Measurements from ENCODE around the gene RERG.
"Not testable (repeated sequence)": the region's sequence is repeated elsewhere in the genome, so short reads cannot be mapped to it uniquely, and the experiment has no call there.

RERG gene

DNA sequence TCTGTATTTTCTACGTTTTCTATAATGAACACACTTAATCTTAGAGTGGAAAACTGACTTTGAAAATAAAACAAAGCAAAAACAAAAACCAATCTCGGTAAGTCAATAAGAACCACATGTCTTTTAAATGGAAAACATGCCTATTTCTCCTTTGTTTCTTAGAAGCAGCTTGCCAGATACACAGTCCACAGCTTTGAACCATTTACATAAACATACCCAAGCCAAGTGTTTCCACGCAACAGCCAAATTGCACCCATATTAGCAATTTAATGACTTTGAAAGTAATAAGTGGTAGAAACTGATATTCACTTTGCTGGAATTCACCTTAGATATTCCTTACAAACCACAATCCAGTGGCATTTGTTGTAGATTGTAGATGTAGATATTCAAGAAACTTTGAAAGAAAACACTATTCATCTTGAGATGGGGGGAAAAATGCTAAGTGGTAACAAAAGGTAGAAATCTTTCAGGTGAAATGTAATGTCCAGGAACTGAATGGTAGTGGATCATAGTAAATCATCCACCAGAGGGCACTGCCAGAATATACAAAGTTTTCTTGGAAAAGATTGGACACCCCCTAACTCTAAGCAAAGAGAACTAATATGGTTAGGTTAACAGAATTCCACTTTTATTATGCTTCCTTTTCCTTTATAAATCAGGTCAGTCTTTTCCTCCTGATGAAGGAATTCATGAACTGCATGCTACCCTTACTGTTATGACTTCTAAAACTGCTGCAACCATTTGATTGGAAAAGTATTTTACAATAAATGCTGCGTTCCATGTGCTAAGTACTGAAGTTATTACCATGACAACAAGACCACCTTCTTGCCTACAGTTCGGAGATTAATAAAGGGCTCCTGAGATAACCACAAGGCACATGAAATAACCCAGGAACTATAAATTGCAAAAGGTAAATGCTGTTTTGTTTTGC is 69.8 kb downstream of the RERG start:
- no peak for DNase-seq (ENCODE audit: low read depth in 2 of 2, low spot score in 1 of 2)

DNA sequence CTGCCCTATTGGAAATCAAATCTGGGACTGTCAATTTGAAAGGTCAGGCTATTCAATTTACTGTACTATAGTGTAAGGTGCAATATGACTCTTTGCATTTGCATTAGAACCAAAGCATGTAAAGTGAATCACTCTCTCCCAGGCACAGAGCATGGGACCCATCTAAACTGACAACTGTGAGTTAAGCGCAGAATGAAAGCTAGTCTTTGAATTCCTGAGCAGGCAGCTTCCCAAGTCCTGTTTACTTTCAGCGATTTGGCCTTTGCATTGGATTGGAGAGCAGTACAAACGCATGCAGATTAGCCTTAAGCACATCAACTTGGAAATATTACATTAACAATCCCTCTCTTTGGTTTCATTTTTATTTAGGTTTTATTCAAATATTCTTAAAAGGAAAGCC is 74.6 kb downstream of the RERG start:
- DNase-seq (ENCODE audit: low read depth in 2 of 2, low spot score in 1 of 2): no peak

DNA sequence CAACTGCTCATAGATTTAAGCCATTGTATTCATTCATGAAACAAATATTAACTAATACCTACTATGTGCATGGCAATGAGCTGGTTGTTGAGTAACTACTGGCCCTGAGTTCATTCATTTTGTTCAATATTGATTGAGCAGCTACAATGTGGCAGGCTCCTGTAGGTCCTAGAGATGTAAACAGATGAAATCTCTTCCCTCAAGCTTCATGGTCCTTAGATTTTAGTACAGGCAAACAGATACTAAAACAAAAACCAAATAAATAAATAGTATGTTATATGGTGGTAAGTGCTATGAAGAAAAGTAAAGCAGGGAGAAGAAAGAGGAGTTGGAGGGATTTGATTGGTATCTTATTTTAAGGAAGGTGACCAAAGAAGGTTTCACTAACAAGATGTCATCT is 77.8 kb downstream of the RERG start:
- no peak for DNase-seq (ENCODE audit: low read depth in 2 of 2, low spot score in 1 of 2)

GRCh38 chr12:15142711-15143110 is 78.5 kb downstream of the RERG start:
- no peak for DNase-seq (ENCODE audit: low read depth in 2 of 2, low spot score in 1 of 2)

- DNase-seq (ENCODE audit: low read depth in 2 of 2, low spot score in 1 of 2): no peak
Observed at GRCh38 chr12:15131431-15131830, 89.8 kb downstream of the RERG start.

DNA sequence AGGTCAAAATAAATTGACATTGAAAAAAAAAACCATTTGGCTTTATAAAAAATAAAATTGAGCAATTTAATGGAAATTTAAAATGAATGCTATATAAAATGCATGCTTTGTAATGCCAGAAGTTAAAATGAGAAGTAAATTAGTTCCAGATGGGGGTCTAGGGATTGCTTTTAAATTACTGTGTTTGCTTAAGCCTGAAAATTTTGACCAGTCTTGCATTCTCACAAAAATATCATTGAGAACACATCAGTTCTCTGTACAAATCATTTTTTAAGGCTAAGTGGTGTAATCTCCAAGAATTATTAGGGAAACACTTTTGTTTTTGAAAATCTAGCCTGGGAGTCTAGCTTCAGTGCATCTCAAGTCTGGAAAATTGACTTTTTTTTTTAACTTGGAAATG is 90.7 kb downstream of the RERG start:
- no peak for DNase-seq (ENCODE audit: low read depth in 2 of 2, low spot score in 1 of 2)

GRCh38 chr12:15123401-15123800 is 97.8 kb downstream of the RERG start:
- DNase-seq (ENCODE audit: low read depth in 2 of 2, low spot score in 1 of 2): no peak

- DNase-seq (ENCODE audit: low read depth in 2 of 2, low spot score in 1 of 2): no peak
Observed at GRCh38 chr12:15122344-15122743, 98.9 kb downstream of the RERG start.

DNA sequence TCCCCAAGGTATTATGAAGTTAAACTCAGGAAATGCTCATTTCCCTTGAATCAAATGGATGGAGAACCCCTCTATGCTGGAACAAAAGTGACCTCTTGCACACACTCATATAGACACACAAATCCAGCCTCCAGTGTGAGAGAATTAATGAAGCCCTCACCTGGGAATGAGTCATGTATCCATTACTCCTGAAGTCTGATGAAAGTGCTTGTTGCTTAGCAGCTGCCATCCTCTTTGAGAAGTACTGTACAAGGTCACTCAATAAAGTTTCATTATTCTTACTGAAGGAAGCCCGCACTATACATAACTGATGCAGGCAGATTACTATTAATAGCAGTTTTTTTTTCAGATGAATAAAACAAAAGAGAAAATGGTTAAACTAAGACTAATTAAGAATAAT is 102.3 kb downstream of the RERG start:
- no peak for DNase-seq (ENCODE audit: low read depth in 2 of 2, low spot score in 1 of 2)

DNA sequence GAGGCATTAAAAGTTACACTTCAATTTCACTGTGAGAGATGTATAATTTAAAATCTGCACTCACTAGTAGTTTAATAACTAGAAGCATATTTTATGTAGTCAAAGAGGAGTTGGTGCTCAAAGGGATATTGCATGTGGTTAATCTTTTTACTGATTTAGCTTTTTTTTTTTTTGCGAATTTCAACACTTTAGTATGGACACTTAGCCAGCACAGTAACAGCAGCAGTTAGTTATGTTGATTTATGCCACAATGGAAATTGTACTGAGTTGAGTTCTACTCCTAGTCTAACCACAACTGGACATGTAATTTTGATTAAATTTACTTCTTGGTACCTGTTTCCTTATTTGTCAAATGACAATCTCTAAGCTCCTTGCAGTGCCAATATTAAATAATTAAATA is 104.2 kb downstream of the RERG start:
- no peak for DNase-seq (ENCODE audit: low read depth in 2 of 2, low spot score in 1 of 2)

DNA sequence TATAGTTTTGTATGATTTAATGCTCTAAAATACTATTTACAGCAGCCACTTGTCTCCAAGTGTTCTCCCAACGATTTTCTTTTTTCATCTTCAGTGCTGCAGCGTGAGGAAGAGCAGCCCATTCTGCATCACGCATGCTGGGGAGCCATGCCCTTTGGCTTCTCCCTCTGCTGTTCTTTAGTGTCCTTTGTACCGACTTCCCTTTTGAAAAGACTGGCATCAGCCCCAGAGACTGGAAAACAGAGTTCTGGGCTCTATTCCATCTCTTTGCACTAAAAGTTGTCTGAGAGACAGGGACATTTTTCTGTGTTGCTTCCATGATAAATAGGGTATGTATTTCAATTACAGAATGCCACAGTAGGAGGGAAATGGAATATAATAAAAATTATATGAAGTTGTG is 105.1 kb downstream of the RERG start:
- no peak for DNase-seq (ENCODE audit: low read depth in 2 of 2, low spot score in 1 of 2)

DNA sequence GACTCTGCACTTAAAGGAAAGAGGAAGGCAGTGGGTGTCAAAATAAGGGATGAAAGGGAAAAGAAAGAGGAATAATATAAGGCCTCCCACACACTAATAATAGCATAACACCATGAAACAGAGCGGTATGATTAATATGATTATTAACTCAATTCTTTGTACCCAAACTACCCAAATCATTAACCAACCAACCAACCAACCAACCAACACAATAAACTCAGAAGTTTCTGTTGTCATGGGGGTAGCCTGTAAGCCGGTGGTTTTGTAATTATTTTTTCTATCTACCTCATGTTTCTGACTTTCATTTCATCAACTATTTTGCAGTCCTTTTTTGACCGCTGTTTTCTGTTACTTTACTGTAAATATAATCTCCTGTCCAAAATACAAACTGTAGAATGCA is 105.8 kb downstream of the RERG start:
- no peak for DNase-seq (ENCODE audit: low read depth in 2 of 2, low spot score in 1 of 2)

DNA sequence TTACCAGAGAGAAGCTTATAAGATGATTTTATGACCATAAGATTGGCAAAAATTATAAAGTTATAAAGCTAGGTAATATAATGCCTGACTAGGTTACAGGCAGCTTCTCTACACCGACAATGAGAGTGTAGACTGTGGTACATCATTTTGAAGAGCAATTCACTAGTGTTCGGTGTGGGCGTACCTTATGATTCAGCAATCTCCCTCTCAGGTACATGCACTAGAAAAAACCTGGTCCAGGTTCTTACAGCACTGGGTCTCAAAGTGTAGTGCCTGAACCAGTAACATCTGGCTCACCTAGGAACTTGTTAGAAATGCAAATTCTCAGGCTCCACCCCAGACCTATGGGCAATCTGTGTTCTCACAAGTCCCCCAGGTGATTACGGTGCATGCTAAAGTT is 106.7 kb downstream of the RERG start:
- DNase-seq (ENCODE audit: low read depth in 2 of 2, low spot score in 1 of 2): no peak

- DNase-seq (ENCODE audit: low read depth in 2 of 2, low spot score in 1 of 2): no peak
Observed at GRCh38 chr12:15092826-15093225, 128.4 kb downstream of the RERG start.

DNA sequence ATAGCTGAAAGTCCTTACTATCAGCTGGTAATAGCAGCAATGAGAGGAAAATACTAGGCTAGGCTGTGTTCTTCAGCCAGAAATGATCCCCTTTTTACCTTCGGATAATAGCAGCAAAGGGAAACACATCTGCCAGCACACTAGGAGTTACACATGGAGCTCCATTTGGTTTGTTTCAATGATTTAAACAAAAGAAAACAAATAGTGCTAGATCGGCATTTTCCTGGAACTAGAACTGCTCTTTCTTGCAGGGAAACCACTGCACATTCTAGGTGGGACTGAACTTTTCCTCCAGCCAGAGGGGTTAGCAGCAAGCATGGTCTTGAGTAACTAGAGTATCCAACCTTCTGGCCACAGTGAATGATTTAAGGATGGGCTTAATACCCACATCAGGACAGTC is 130.8 kb downstream of the RERG start:
- DNase-seq (ENCODE audit: low read depth in 2 of 2, low spot score in 1 of 2): no peak

GRCh38 chr12:15088105-15088504 is 133.1 kb downstream of the RERG start:
- DNase-seq (ENCODE audit: low read depth in 2 of 2, low spot score in 1 of 2): no peak

GRCh38 chr12:15077751-15078150 is 143.5 kb downstream of the RERG start:
- DNase-seq (ENCODE audit: low read depth in 2 of 2, low spot score in 1 of 2): not testable (repeated sequence)

- DNase-seq (ENCODE audit: low read depth in 2 of 2, low spot score in 1 of 2): no peak
Observed at GRCh38 chr12:15074351-15074750, 146.9 kb downstream of the RERG start.

DNA sequence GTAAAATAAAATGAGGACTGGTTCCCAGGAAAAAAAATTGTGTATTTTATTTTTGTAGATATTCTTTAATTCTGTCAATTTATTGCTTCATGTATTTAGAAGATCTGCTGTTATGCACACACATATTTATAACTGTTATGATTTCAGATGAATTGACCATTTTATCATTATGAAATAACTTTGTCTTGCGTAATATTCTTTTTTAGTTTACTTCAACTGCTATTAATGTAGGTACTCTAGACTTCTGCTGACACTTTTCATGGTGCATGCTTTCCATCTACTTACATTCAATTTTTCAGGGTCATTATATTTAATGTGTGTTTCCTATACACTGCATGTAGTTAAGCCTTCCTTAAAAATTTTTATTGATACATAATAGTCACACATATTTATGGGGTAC is 162.1 kb downstream of the RERG start:
- no peak for DNase-seq (ENCODE audit: low read depth in 2 of 2, low spot score in 1 of 2)

Data from stimulated activated CD8-positive, alpha-beta memory T cell treated with anti-CD3 and anti-CD28 coated beads, Interleukin-4, amount 100 ng/mL, for 4 hours (primary cell).